HepG2 (cell line): ENCODE results near the gene BIRC2.

ENCODE experiments used
- CSRNP1 ChIP-seq: sonication (generic); formaldehyde crosslinking; IDR thresholded peaks from 2 replicates; pipeline ENCODE4 v1.8.1; 2023; ENCODE audit warnings: mild to moderate bottlenecking, missing genetic modification reagents
- FOXK1 ChIP-seq: sonication (generic); formaldehyde crosslinking; IDR thresholded peaks from 2 replicates; pipeline ENCODE4 v1.4.0; 2020; ENCODE audit warnings: low read depth, missing genetic modification reagents, borderline replicate concordance
- GMEB1 ChIP-seq: sonication (generic); formaldehyde crosslinking; IDR thresholded peaks from 2 replicates; pipeline ENCODE4 v1.5.1; 2020; ENCODE audit warnings: missing genetic modification reagents, mild to moderate bottlenecking, borderline replicate concordance
- MTF2 ChIP-seq: sonication (generic); formaldehyde crosslinking; IDR thresholded peaks from 2 replicates; pipeline ENCODE4 v1.5.0; 2020; ENCODE audit warnings: missing genetic modification reagents, borderline replicate concordance
- ZNF558 ChIP-seq: sonication (generic); formaldehyde crosslinking; IDR thresholded peaks from 2 replicates; pipeline ENCODE4 v1.9.0; 2022; ENCODE audit warnings: mild to moderate bottlenecking, missing genetic modification reagents, borderline replicate concordance
- ZNF616 ChIP-seq: sonication (generic); formaldehyde crosslinking; IDR thresholded peaks from 2 replicates; pipeline ENCODE4 v1.5.0; 2020; ENCODE audit warnings: low read depth, mild to moderate bottlenecking, missing genetic modification reagents
- ZNF83 ChIP-seq: sonication (generic); formaldehyde crosslinking; IDR thresholded peaks from 2 replicates; pipeline ENCODE4 v1.4.0; 2020; ENCODE audit warnings: missing genetic modification reagents, mild to moderate bottlenecking, borderline replicate concordance

GRCh38 chr11:102316346-102316904 lies 30.6 kb upstream of the BIRC2 start:
- TF ChIP-seq GMEB1 (CRISPR knock-in tag) (no peak), ZNF83 (CRISPR knock-in tag) (no peak), ZNF616 (CRISPR knock-in tag) (no peak), ZNF558 (CRISPR knock-in tag) (no peak), CSRNP1 (CRISPR knock-in tag) (no peak), FOXK1 (CRISPR knock-in tag) (no peak), MTF2 (CRISPR knock-in tag) (no peak)
